DND-41 (cell line): ENCODE measurements around the gene HOXB4.

ENCODE experiments used
- ATAC-seq: fragments of 200-7000 bp; cut with Tn5 transposase; 3 replicates; pipeline ENCODE4 v1.9.1; 2021; ENCODE audit warnings: low read depth; ENCODE audit not compliant: insufficient read depth
- DNase-seq: peaks from one replicate; pipeline ENCODE4 v3.0.0-alpha.2; 2020
- H2AFZ ChIP-seq: 2 replicates; pipeline ENCODE4 v1.6.0; 2012; ENCODE audit warnings: low read depth, low read length
- H3K27ac ChIP-seq: 2 replicates; pipeline ENCODE4 v1.5.1; 2012; ENCODE audit warnings: low read length, inconsistent platforms
- H3K27me3 ChIP-seq: fragments of 200-600 bp; sonication (generic); 2 replicates; pipeline ENCODE4 v1.6.0; 2012; ENCODE audit warnings: low read length, mild to moderate bottlenecking, inconsistent platforms; ENCODE audit not compliant: insufficient read depth, poor library complexity
- H3K36me3 ChIP-seq: 2 replicates; pipeline ENCODE4 v1.5.1; 2012; ENCODE audit warnings: low read length, inconsistent platforms; ENCODE audit not compliant: insufficient read depth
- H3K4me1 ChIP-seq: 2 replicates; pipeline ENCODE4 v1.5.1; 2012; ENCODE audit warnings: mild to moderate bottlenecking, low read length; ENCODE audit not compliant: insufficient read depth
- H3K4me2 ChIP-seq: 2 replicates; pipeline ENCODE4 v1.6.0; 2012; ENCODE audit warnings: mild to moderate bottlenecking, moderate library complexity, low read length, inconsistent platforms; ENCODE audit not compliant: insufficient read depth
- H3K4me3 ChIP-seq, 2 experiments: fragments of 200-600 bp in 1 of 2; shearing (Covaris generic) in 1 of 2; 2 replicates each; pipeline ENCODE4 v1.5.1; 2012 to 2016; ENCODE audit warnings: inconsistent platforms in 2 of 2, low read length in 2 of 2, mild to moderate bottlenecking in 2 of 2, low read depth in 1 of 2, moderate library complexity in 1 of 2
- H3K79me2 ChIP-seq: 2 replicates; pipeline ENCODE4 v1.6.0; 2012; ENCODE audit warnings: low read length, inconsistent platforms; ENCODE audit not compliant: insufficient read depth
- H3K9ac ChIP-seq: 2 replicates; pipeline ENCODE4 v1.6.0; 2012; ENCODE audit warnings: low read depth, mild to moderate bottlenecking, inconsistent platforms, low read length, moderate library complexity
- H3K9me3 ChIP-seq: 2 replicates; pipeline ENCODE4 v1.5.1; 2012; ENCODE audit warnings: low read length, moderate library complexity, mild to moderate bottlenecking, inconsistent platforms; ENCODE audit not compliant: insufficient read depth, severe bottlenecking
- H4K20me1 ChIP-seq: 2 replicates; pipeline ENCODE4 v1.6.0; 2012; ENCODE audit warnings: low read length; ENCODE audit not compliant: insufficient read depth
- CTCF ChIP-seq: IDR thresholded peaks from 2 replicates; pipeline ENCODE4 v1.5.1; 2012; ENCODE audit warnings: borderline replicate concordance, low read length, moderate library complexity, mild to moderate bottlenecking; ENCODE audit not compliant: poor library complexity, severe bottlenecking; ENCODE audit errors: extremely low read depth
- EZH2 ChIP-seq: IDR thresholded peaks from 3 replicates; pipeline ENCODE4 v1.6.1; 2012; ENCODE audit warnings: borderline replicate concordance, low read depth, mild to moderate bottlenecking, moderate library complexity, low read length, inconsistent platforms; ENCODE audit not compliant: severe bottlenecking

The HOXB4 gene

GRCh38 chr17:48567209-48567608 is 10.9 kb downstream of the HOXB4 start:
- no peak for DNase-seq
- no peaks in the 10 kb centered on the region for H3K79me2 ChIP-seq
- peaks cover 6% of the 10 kb centered on the region; the same call in 1 of the 2 replicates for H4K20me1 ChIP-seq
- no peak for ATAC-seq
- peaks cover 41% of the 10 kb centered on the region for H3K27me3 ChIP-seq
- no peak overlapping the region for H3K4me3 ChIP-seq
- TF ChIP-seq EZH2, result no peak
- TF ChIP-seq CTCF, result no peak
- no peaks in the 10 kb centered on the region for H3K9me3 ChIP-seq
- no peak overlapping the region for H3K4me2 ChIP-seq
- H2AFZ ChIP-seq, result no peak overlapping the region
- H3K9ac ChIP-seq, result no peak overlapping the region
- no peaks in the 10 kb centered on the region for H3K4me1 ChIP-seq
- H3K27ac ChIP-seq, result no peak overlapping the region
- H3K36me3 ChIP-seq, result no peaks in the 10 kb centered on the region

- H3K9ac ChIP-seq, result no peak overlapping the region
- no peak overlapping the region for H3K4me3 ChIP-seq
- no peak overlapping the region for H2AFZ ChIP-seq
- DNase-seq (no peak), ATAC-seq (no peak)
- H3K36me3 ChIP-seq, result no peaks in the 10 kb centered on the region
- no peak overlapping the region for H3K4me2 ChIP-seq
- no peaks in the 10 kb centered on the region for H3K9me3 ChIP-seq
- no peaks in the 10 kb centered on the region for H3K79me2 ChIP-seq
- no peak for TF ChIP-seq EZH2
- no peak for TF ChIP-seq CTCF
- peaks cover 41% of the 10 kb centered on the region for H3K27me3 ChIP-seq
- no peak overlapping the region for H3K27ac ChIP-seq
- H3K4me1 ChIP-seq, result no peaks in the 10 kb centered on the region
- H4K20me1 ChIP-seq, result peaks cover 6% of the 10 kb centered on the region; the same call in 1 of the 2 replicates
Measured at GRCh38 chr17:48566717-48567116, 11.4 kb downstream of the HOXB4 start.

- H3K9ac ChIP-seq, result no peak overlapping the region
- peaks cover 40% of the 10 kb centered on the region for H3K27me3 ChIP-seq
- H3K4me3 ChIP-seq, result no peak overlapping the region
- DNase-seq, result no peak
- no peak overlapping the region for H2AFZ ChIP-seq
- ATAC-seq, result no peak
- H4K20me1 ChIP-seq, result peaks cover 8% of the 10 kb centered on the region; the same call in 1 of the 2 replicates
- no peaks in the 10 kb centered on the region for H3K36me3 ChIP-seq
- H3K4me1 ChIP-seq, result no peaks in the 10 kb centered on the region
- no peaks in the 10 kb centered on the region for H3K9me3 ChIP-seq
- TF ChIP-seq CTCF, result no peak
- TF ChIP-seq EZH2, result no peak
- no peaks in the 10 kb centered on the region for H3K79me2 ChIP-seq
- H3K27ac ChIP-seq, result no peak overlapping the region
- H3K4me2 ChIP-seq, result no peak overlapping the region
Measured at GRCh38 chr17:48565925-48566710, 12.0 kb downstream of the HOXB4 start.
